DND-41 (cell line): ENCODE data around the gene PCP2.

Experiments
- ATAC-seq: fragments of 200-7000 bp; cut with Tn5 transposase; 3 replicates; pipeline ENCODE4 v1.9.1; 2021; ENCODE audit warnings: low read depth; ENCODE audit not compliant: insufficient read depth
- DNase-seq: peaks from one replicate; pipeline ENCODE4 v3.0.0-alpha.2; 2020
- H2AFZ ChIP-seq: 2 replicates; pipeline ENCODE4 v1.6.0; 2012; ENCODE audit warnings: low read depth, low read length
- H3K27ac ChIP-seq: 2 replicates; pipeline ENCODE4 v1.5.1; 2012; ENCODE audit warnings: low read length, inconsistent platforms
- H3K27me3 ChIP-seq: fragments of 200-600 bp; sonication (generic); 2 replicates; pipeline ENCODE4 v1.6.0; 2012; ENCODE audit warnings: low read length, mild to moderate bottlenecking, inconsistent platforms; ENCODE audit not compliant: insufficient read depth, poor library complexity
- H3K36me3 ChIP-seq: 2 replicates; pipeline ENCODE4 v1.5.1; 2012; ENCODE audit warnings: low read length, inconsistent platforms; ENCODE audit not compliant: insufficient read depth
- H3K4me1 ChIP-seq: 2 replicates; pipeline ENCODE4 v1.5.1; 2012; ENCODE audit warnings: mild to moderate bottlenecking, low read length; ENCODE audit not compliant: insufficient read depth
- H3K4me2 ChIP-seq: 2 replicates; pipeline ENCODE4 v1.6.0; 2012; ENCODE audit warnings: mild to moderate bottlenecking, moderate library complexity, low read length, inconsistent platforms; ENCODE audit not compliant: insufficient read depth
- H3K4me3 ChIP-seq, 2 experiments: fragments of 200-600 bp in 1 of 2; shearing (Covaris generic) in 1 of 2; 2 replicates each; pipeline ENCODE4 v1.5.1; 2012 to 2016; ENCODE audit warnings: inconsistent platforms in 2 of 2, low read length in 2 of 2, mild to moderate bottlenecking in 2 of 2, low read depth in 1 of 2, moderate library complexity in 1 of 2
- H3K79me2 ChIP-seq: 2 replicates; pipeline ENCODE4 v1.6.0; 2012; ENCODE audit warnings: low read length, inconsistent platforms; ENCODE audit not compliant: insufficient read depth
- H3K9ac ChIP-seq: 2 replicates; pipeline ENCODE4 v1.6.0; 2012; ENCODE audit warnings: low read depth, mild to moderate bottlenecking, inconsistent platforms, low read length, moderate library complexity
- H3K9me3 ChIP-seq: 2 replicates; pipeline ENCODE4 v1.5.1; 2012; ENCODE audit warnings: low read length, moderate library complexity, mild to moderate bottlenecking, inconsistent platforms; ENCODE audit not compliant: insufficient read depth, severe bottlenecking
- H4K20me1 ChIP-seq: 2 replicates; pipeline ENCODE4 v1.6.0; 2012; ENCODE audit warnings: low read length; ENCODE audit not compliant: insufficient read depth
- CTCF ChIP-seq: IDR thresholded peaks from 2 replicates; pipeline ENCODE4 v1.5.1; 2012; ENCODE audit warnings: borderline replicate concordance, low read length, moderate library complexity, mild to moderate bottlenecking; ENCODE audit not compliant: poor library complexity, severe bottlenecking; ENCODE audit errors: extremely low read depth
- EZH2 ChIP-seq: IDR thresholded peaks from 3 replicates; pipeline ENCODE4 v1.6.1; 2012; ENCODE audit warnings: borderline replicate concordance, low read depth, mild to moderate bottlenecking, moderate library complexity, low read length, inconsistent platforms; ENCODE audit not compliant: severe bottlenecking

The PCP2 gene

GRCh38 chr19:7648265-7649014 is 14.9 kb upstream of the PCP2 start:
- Histone ChIP-seq H3K9me3 (no peaks in the 10 kb centered on the region), H3K79me2 (no peaks in the 10 kb centered on the region), H3K27me3 (no peaks in the 10 kb centered on the region), H3K4me3 (no peak overlapping the region), H3K4me2 (no peak overlapping the region), H3K36me3 (no peaks in the 10 kb centered on the region), H4K20me1 (no peaks in the 10 kb centered on the region), H2AFZ (no peak overlapping the region), H3K27ac (no peak overlapping the region), H3K4me1 (peaks cover 5% of the 10 kb centered on the region), H3K9ac (no peak overlapping the region)
- ATAC-seq (no peak), DNase-seq (no peak)
- TF ChIP-seq CTCF (no peak), EZH2 (no peak)

- Histone ChIP-seq H3K9ac (no peak overlapping the region), H3K27me3 (no peaks in the 10 kb centered on the region), H3K79me2 (no peaks in the 10 kb centered on the region), H3K27ac (no peak overlapping the region), H3K36me3 (no peaks in the 10 kb centered on the region), H3K4me2 (no peak overlapping the region), H2AFZ (no peak overlapping the region), H3K4me3 (no peak overlapping the region), H3K4me1 (peaks cover 1% of the 10 kb centered on the region), H4K20me1 (no peaks in the 10 kb centered on the region), H3K9me3 (no peaks in the 10 kb centered on the region)
- no peak for ATAC-seq
- no peak for DNase-seq
- no peak for TF ChIP-seq CTCF
- no peak for TF ChIP-seq EZH2
Observed at GRCh38 chr19:7647156-7647555, 13.6 kb upstream of the PCP2 start.

GRCh38 chr19:7646426-7646700 is 12.8 kb upstream of the PCP2 start:
- ATAC-seq: no peak
- no peak overlapping the region for H2AFZ ChIP-seq
- no peak for DNase-seq
- H3K4me3 ChIP-seq: no peak overlapping the region
- H3K27ac ChIP-seq: no peak overlapping the region
- H3K9ac ChIP-seq: no peak overlapping the region
- H3K36me3 ChIP-seq: no peaks in the 10 kb centered on the region
- H4K20me1 ChIP-seq: no peaks in the 10 kb centered on the region
- no peaks in the 10 kb centered on the region for H3K79me2 ChIP-seq
- no peaks in the 10 kb centered on the region for H3K4me1 ChIP-seq
- H3K9me3 ChIP-seq: no peaks in the 10 kb centered on the region
- H3K4me2 ChIP-seq: no peak overlapping the region
- TF ChIP-seq EZH2: no peak
- no peak for TF ChIP-seq CTCF
- H3K27me3 ChIP-seq: no peaks in the 10 kb centered on the region
